Panc1 (cell line): ENCODE results near the gene C4orf17. TPM values are rescaled to one million over a fixed set of nuclear protein-coding genes. Genes with fewer than 3 reads are reported as not detected.

ENCODE experiments used
- ATAC-seq: fragments of 200-7000 bp; cut with Tn5 transposase; 2 replicates; pipeline ENCODE4 v1.9.1; 2020; ENCODE audit warnings: mild to moderate bottlenecking, moderate library complexity
- BruUV-seq: library from RNA; stranded (reverse); fragments of 400-500 nt; replicated peaks from 2 replicates; lab custom pipeline; 2021; lab: Mats Ljungman, UMichigan
- CTCF ChIA-PET: fragments of 300-600 bp; sonication (Branson Sonifier 250); formaldehyde crosslinking; loops from one replicate; lab custom pipeline; 2022; ENCODE audit warnings: antibody characterized with exemption; lab: Charles Lee
- POLR2A ChIA-PET: fragments of 300-600 bp; sonication (Branson Sonifier 250); formaldehyde crosslinking; loops from one replicate; lab custom pipeline; 2022; ENCODE audit warnings: antibody characterized with exemption; lab: Charles Lee
- DNase-seq: peaks from one replicate; pipeline ENCODE4 v3.0.0-alpha.2; 2010; ENCODE audit warnings: low read depth, low spot score
- H3K27ac ChIP-seq: 2 replicates; pipeline ENCODE4 v1.5.1; 2011; ENCODE audit warnings: mild to moderate bottlenecking, low read length, inconsistent platforms
- H3K27me3 ChIP-seq: fragments of 200-500 bp; sonication (Bioruptor generic); 2 replicates; pipeline ENCODE4 v1.6.0; 2014; ENCODE audit warnings: low read length, inconsistent platforms; ENCODE audit not compliant: control insufficient read depth, insufficient read depth
- H3K36me3 ChIP-seq: fragments of 200-500 bp; sonication (Bioruptor generic); 2 replicates; pipeline ENCODE4 v1.5.1; 2014; ENCODE audit warnings: inconsistent platforms, mild to moderate bottlenecking, low read length, moderate library complexity; ENCODE audit not compliant: control insufficient read depth, insufficient read depth
- H3K4me1 ChIP-seq: 2 replicates; pipeline ENCODE4 v1.5.1; 2011; ENCODE audit warnings: inconsistent platforms, mild to moderate bottlenecking, low read length, moderate library complexity; ENCODE audit not compliant: control insufficient read depth, insufficient read depth
- H3K4me3 ChIP-seq, 2 experiments: 2 replicates each; pipeline ENCODE4 v1.5.1; 2011 to 2012; ENCODE audit warnings: low read depth in 2 of 2, low read length in 2 of 2, mild to moderate bottlenecking in 2 of 2, inconsistent platforms in 1 of 2, moderate library complexity in 1 of 2
- H3K9me3 ChIP-seq: fragments of 200-500 bp; sonication (Bioruptor generic); 2 replicates; pipeline ENCODE4 v1.5.1; 2014; ENCODE audit warnings: low read depth, mild to moderate bottlenecking, inconsistent platforms, low read length, moderate library complexity; ENCODE audit not compliant: control insufficient read depth, insufficient read depth
- CTCF ChIP-seq: fragments of 450-650 bp; IDR thresholded peaks from 2 replicates; pipeline ENCODE4 v1.5.1; 2017; ENCODE audit warnings: mild to moderate bottlenecking
- POLR2AphosphoS5 ChIP-seq: IDR thresholded peaks from 2 replicates; pipeline ENCODE4 v1.6.1; 2012; ENCODE audit warnings: mild to moderate bottlenecking, low read depth, low read length, moderate library complexity
- SIN3A ChIP-seq: IDR thresholded peaks from 2 replicates; pipeline ENCODE4 v1.6.1; 2012; ENCODE audit warnings: low read depth, mild to moderate bottlenecking, low read length, moderate library complexity, borderline replicate concordance; ENCODE audit not compliant: insufficient read depth
- TCF7L2 ChIP-seq: IDR thresholded peaks from 2 replicates; pipeline ENCODE4 v1.6.1; 2011; ENCODE audit warnings: mild to moderate bottlenecking, low read depth, low read length, inconsistent platforms
- in situ Hi-C: cut with HindIII; loops from 2 replicates; pipeline ENCODE4 v1.10.0; 2016; ENCODE audit warnings: low sequenced_read_pairs, low pct_unique_long_range_greater_than_20kb
- intact Hi-C: fragments of 100-400 bp; cut with micrococcal nuclease; formaldehyde crosslinking; loops from one replicate; pipeline ENCODE4 v1.10.0; 2022; ENCODE audit not compliant: unreplicated experiment
- total RNA-seq: library from RNA; stranded (reverse); gene quantifications from one replicate; pipeline ENCODE4 v1.2.1, GENCODE V29; 2021; ENCODE audit not compliant: unreplicated experiment
- TF ChIP-seq, protein P1 (sequence below), 2 experiments: IDR thresholded peaks; 2 replicates each; pipeline ENCODE4 v1.6.1; 2011 to 2012; ENCODE audit warnings: low read depth in 2 of 2, control low read depth in 1 of 2, low read length in 1 of 2, mild to moderate bottlenecking in 1 of 2, moderate library complexity in 1 of 2; ENCODE audit not compliant: insufficient read depth in 1 of 2

Gene C4orf17
- total RNA-seq, 1 experiment from 2014 or later = not detected

DNA sequence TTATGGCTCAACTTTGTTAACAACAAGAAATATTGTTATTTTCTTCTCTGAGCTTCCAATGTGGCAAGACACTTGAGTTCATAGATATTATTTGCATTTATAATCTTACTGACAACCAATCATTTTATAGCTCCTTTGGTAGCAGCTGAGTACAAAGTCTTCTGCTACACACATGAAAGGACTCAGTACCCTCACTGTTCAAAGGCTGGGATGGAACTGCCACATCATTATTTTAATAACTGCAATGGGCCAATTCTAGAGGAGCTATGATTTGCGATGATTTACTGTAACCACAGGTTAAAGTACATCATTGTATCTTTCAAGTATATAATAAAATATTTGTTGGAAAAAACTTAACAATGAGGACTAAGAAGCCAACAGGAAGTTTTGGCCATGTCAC is 74.7 kb downstream of the C4orf17 start:
- no peak for ATAC-seq

DNA sequence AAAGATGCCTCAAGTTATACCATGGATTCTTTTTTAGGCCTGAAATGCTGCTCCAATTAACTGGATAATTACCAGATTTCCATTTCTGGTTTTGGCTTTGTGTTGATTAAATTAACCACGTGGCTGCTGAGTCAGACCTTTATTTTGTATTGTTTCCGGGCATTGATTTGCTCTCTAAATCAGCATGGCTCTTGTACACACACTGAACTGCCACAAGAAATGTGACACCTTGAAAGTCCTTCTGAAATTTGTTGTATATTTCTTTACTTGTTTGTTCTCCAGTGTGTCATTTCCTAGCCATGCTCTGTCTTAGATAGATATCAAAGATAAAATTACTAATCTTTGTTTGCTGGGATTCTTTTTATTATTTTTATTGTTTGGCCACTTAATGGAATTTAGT is 75.5 kb downstream of the C4orf17 start:
- Histone ChIP-seq H3K27ac (no peak overlapping the region), H3K4me3 (no peak overlapping the region), H3K4me1 (no peaks in the 10 kb centered on the region), H3K36me3 (no peaks in the 10 kb centered on the region; the same call in 1 of the 2 replicates), H3K9me3 (no peaks in the 10 kb centered on the region), H3K27me3 (no peaks in the 10 kb centered on the region)
- ChIA-PET CTCF (no interaction called here), POLR2A (no interaction called here)
- intact Hi-C loops = no loop called here
- DNase-seq (no peak), ATAC-seq (no peak)
- TF ChIP-seq CTCF (no peak), TCF7L2 (no peak), POLR2AphosphoS5 (no peak), SIN3A (no peak)
- TF ChIP-seq, protein P1, sequence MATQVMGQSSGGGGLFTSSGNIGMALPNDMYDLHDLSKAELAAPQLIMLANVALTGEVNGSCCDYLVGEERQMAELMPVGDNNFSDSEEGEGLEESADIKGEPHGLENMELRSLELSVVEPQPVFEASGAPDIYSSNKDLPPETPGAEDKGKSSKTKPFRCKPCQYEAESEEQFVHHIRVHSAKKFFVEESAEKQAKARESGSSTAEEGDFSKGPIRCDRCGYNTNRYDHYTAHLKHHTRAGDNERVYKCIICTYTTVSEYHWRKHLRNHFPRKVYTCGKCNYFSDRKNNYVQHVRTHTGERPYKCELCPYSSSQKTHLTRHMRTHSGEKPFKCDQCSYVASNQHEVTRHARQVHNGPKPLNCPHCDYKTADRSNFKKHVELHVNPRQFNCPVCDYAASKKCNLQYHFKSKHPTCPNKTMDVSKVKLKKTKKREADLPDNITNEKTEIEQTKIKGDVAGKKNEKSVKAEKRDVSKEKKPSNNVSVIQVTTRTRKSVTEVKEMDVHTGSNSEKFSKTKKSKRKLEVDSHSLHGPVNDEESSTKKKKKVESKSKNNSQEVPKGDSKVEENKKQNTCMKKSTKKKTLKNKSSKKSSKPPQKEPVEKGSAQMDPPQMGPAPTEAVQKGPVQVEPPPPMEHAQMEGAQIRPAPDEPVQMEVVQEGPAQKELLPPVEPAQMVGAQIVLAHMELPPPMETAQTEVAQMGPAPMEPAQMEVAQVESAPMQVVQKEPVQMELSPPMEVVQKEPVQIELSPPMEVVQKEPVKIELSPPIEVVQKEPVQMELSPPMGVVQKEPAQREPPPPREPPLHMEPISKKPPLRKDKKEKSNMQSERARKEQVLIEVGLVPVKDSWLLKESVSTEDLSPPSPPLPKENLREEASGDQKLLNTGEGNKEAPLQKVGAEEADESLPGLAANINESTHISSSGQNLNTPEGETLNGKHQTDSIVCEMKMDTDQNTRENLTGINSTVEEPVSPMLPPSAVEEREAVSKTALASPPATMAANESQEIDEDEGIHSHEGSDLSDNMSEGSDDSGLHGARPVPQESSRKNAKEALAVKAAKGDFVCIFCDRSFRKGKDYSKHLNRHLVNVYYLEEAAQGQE (IDR thresholded peaks at IDR 0.05; ENCODE audit: insufficient read depth in 1 of 2, low read depth in 2 of 2, low read length in 1 of 2) = no peak
- BruUV-seq = no TSS peak
- in situ Hi-C loops = no loop called here

More for the DNA sequence above, 74.7 kb downstream of the C4orf17 start:
- POLR2A ChIA-PET = no interaction called here
- DNase-seq = no peak
- Histone ChIP-seq H3K4me3 (no peak overlapping the region), H3K4me1 (no peaks in the 10 kb centered on the region), H3K9me3 (no peaks in the 10 kb centered on the region), H3K27me3 (no peaks in the 10 kb centered on the region), H3K36me3 (no peaks in the 10 kb centered on the region; the same call in 1 of the 2 replicates), H3K27ac (no peak overlapping the region)
- intact Hi-C loops = no loop called here
- in situ Hi-C loops = no loop called here
- no TSS peak for BruUV-seq
- TF ChIP-seq SIN3A (no peak), CTCF (no peak), TCF7L2 (no peak), POLR2AphosphoS5 (no peak)
- TF ChIP-seq, protein P1 (IDR thresholded peaks at IDR 0.05; ENCODE audit: insufficient read depth in 1 of 2, low read depth in 2 of 2, low read length in 1 of 2) = no peak
- CTCF ChIA-PET = no interaction called here
